Stimulated activated CD8-positive, alpha-beta memory T cell treated with anti-CD3 and anti-CD28 coated beads, Interleukin-12 subunit alpha, Interleukin-12 subunit beta, amount 100 ng/mL, for 1 hour (primary cell): ENCODE data around the gene ZCCHC4.

Experiments used
- DNase-seq: peaks from one replicate; pipeline ENCODE4 v3.0.0-alpha.2; 2020; ENCODE audit warnings: low read depth

The ZCCHC4 gene, protein sequence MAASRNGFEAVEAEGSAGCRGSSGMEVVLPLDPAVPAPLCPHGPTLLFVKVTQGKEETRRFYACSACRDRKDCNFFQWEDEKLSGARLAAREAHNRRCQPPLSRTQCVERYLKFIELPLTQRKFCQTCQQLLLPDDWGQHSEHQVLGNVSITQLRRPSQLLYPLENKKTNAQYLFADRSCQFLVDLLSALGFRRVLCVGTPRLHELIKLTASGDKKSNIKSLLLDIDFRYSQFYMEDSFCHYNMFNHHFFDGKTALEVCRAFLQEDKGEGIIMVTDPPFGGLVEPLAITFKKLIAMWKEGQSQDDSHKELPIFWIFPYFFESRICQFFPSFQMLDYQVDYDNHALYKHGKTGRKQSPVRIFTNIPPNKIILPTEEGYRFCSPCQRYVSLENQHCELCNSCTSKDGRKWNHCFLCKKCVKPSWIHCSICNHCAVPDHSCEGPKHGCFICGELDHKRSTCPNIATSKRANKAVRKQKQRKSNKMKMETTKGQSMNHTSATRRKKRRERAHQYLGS

DNA sequence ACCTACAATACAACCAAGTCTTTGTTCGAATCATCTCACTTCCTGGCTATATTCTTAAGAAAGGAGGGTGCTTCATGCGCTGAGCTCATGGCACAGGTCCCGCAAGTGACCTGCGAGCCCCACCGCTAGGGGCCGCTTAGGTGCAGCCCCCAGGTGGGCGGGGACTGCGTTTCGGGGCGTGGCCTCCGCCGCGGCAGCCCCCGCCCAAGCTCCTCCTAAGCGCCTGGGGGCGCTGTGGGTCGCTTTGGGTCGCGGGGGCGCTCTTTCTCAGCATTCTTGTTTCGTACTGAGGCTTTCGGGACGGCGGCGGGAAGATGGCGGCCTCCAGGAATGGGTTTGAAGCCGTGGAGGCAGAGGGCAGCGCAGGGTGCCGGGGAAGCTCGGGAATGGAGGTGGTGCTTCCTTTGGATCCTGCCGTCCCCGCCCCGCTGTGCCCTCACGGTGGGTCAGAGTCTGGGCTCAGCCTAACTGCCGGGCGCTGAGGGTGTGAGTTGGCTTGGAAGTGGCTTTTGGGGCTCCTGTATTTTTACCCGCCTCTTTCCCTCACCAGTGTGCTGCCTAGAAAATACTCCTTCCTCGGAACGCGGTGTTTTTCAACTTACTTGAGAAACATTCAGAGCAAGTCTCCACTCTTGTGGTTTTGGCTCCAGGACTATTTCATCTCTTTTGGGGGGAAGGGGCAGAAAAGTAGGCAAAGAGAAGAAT, at the start of gene ZCCHC4:
TSS of gene ZCCHC4 (plus strand) at position 279 of the 705 bp plus-strand sequence. CDS start at position 315, 36 bp downstream.
- peak; percentile 79 for DNase-seq

DNA sequence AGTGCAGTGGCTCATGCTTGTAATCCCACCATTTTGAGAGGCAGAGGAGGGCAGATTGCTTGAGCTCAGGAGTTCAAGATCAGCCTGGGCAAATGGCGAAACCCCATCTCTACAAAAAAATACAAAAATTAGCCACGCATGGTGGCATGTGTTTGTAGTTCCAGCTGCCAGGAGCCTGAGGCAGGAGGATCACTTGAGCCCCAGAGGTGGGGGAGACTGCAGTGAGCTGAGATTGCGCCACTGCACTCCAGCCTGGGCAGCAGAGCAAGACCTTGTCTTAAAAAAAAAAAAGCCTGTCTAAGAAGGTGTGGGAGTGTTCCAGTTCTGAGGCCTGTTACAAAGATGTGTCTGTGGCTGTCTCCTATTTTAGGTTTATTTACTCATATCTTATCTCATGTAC, 40.7 kb upstream of the ZCCHC4 start:
- DNase-seq: no peak

DNA sequence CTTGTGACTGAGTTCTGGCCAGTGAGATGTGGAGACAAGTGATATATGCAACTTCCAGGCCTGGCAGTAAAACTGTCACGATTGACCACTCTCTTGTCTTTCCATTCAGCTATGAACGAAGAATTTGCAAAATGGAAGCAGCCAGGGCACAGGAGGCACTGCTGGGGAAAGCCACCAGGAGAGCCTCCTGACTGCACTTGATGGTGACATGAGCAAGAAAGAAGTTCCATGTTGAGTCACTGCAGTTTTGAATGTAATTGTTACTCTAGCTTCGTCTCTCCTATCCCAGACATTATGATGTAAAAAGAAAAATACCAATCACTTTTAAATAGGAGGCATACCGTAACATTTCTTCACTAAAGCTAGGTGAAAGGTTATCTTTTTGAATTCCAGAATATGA, 32.4 kb upstream of the ZCCHC4 start:
- DNase-seq: no peak

DNA sequence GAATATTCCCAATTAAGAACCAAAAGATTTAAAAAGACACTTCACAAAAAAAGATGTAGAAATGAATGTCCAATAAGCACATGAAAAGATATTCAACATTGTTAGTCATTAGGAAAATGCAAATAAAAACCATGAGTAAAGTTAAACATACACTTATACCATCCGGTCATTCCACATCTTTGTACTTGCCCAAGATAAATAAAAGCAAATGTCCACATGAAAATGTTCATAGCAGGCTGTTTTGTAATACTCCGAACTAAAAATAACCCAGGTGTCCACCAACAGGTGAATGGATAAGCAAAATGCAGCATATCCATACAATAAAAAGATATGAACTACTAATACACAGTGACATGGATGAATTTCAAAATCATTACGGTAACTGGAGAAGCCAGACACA, 28.6 kb upstream of the ZCCHC4 start:
- no peak for DNase-seq

DNA sequence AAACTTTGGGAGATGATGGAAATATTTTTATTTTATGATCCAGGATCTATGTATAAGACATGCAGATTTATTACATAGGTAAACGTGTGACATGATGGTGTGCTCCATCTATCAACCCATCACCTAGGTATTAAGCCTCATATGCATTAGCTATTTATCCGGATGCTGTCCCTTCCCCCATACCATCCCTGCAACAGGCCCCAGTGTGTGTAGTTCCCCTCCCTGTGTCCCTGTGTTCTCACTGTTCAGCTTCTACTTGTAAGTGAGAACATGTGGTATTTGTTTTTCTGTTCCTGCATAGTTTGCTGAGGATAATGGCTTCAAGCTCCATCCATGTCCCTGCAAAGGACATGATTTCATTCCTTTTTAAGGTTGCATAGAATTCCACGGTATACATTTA, 28.1 kb upstream of the ZCCHC4 start:
- DNase-seq: no peak

DNA sequence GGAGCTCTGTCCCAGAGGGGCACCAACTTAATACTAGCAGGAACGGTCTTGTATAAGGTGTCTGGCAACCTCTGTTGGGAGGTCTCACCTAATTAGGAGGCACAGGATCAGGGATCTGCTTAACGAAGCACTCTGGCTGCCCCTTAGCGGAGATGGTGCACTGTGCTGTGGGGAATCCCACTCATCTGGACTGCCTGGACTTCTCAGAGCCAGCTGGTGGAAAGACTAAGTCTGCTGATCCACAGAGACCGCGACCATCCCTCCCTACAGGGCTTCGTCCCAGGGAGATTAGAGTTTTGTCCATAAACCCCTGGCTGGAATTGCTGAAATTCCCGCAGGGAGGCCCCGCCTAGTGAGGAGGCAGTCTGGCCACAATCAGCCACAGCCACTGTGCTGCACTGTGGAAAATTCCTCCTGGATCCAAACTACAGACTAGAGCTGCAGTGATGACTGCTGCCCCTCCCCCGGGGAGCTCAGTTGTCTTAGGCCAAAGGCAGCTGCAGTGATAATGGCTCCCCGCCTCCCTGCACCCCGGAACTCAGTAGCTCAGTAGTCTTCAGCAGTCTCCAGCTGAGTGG, 22.0 kb upstream of the ZCCHC4 start:
- no peak for DNase-seq

DNA sequence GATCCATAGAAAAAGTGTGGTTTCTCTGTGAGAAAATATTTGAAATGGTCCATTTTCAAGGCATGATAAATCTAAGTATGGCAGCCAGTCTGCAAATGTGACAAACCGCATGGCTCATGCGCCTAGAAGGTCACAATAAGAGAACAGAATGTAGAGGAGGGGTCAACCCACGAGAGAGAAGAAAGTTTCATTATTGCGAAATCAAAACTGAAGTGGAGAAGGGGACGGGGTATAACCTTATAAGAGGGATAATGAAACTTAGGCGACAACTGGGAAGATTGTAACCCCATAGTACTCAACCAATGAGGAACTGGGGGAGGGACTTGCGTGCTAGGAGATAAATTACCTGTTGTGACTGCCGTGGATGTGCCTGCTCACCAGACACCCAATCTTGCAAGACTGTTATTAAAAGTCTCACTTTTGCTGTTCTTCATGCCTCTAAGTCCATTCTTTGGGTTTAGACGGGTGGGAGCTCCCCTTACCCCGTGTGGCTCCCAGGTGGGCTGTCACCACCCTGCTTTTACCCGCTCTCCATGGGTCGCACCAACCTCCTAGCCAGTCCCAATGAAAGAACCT, 21.3 kb upstream of the ZCCHC4 start:
- no peak for DNase-seq

DNA sequence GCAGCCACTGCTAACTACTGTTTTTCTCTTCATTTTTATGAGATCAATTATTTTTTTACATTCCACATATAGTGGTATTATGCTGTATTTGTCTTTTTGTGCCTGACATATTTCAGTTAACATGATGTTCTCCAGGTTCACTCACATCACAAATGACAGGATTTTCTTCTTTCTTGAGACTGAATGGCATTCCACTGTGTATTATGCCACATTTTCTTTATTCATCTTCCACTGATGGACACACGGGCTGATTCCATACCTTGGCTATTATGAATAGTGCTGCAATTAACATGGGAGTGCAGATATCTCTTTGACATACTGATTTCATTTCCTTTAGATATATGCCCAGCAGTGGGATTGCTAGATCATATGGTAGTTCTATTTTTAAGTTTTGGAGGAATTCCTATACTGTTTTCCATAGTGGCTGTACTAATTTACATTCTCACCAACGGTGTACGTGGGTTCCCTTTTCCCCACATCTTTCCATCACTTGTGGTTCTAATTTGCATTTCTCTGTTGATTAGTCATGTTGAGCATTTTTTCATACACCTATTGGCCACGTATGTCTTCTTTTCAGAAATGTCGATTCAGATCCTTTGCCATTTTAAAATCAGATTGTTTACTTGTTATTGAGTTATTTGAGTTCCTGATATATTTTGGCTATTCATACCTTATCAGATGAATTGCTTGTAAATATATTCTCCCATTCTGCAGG, 14.9 kb upstream of the ZCCHC4 start:
- DNase-seq: no peak

DNA sequence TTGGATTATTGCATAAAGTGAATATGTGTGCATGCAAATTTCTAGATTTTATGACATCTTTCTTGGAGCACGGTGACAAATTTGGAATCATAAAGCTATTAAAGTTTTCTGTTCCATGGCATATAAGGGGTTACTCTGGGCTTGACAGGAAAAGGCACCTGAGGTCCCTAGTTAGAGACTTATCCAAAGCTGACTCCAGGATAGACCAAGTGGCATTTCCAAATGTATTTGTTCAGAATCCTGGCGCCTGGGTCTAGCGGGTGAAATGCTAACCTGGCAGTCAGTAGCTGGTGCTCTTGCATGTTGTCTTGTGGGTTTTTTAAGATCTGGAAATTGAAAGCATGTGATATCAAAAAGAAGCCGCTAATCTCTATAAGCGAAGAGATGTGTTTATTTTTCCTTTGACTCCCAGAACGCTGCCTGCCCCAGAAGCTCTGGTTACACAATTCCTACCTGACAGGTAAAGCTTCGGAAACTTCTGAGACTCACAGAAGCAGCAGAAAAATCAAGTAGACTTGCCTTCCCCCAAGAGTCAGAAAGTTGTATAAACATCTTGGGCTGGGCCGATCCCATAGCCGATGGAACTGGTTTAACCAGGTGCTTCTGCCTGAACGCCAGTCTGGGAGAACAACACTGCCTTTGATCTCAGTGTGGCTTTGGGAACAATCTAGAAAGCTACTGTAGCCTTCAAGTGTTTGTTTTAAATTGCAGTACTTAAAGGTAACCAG, 12.9 kb upstream of the ZCCHC4 start:
- DNase-seq: no peak

DNA sequence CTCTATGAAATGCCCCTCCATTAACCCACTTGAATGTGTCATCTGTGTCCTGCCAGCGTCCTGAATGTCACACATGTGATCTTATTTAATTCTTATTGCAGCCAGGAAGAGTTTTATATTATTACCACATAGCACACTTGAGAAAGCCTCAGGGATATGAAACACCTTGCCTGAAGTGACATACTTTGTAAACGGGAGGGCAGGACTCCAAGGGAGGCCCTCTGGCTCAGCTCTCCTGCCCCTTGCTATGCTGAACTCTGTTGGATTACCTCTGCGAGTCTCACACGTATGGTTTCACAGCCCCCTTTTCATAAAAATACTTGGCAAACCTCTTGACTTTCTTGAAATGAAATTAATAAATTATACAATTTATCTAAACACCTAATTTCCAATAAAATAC, 11.1 kb upstream of the ZCCHC4 start:
- DNase-seq: no peak

DNA sequence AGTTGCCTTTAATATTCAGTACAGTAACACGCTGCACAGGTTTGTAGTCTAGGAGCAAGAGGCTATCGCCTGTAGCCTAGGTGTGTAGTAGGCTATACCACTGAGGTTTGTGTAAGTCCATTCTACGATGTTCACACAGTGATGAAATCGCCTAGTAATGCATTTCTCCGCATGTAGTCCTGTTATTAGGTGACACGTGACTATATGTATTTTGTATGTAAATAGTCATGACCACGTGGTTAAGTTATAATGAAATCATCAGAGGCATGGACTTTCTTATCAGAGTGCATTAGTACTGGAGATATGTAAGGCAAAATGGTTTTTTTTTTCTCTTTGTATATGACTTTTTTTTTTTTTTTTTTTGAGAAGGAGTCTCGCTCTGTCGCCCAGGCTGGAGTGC, 9.9 kb upstream of the ZCCHC4 start:
- DNase-seq: no peak

DNA sequence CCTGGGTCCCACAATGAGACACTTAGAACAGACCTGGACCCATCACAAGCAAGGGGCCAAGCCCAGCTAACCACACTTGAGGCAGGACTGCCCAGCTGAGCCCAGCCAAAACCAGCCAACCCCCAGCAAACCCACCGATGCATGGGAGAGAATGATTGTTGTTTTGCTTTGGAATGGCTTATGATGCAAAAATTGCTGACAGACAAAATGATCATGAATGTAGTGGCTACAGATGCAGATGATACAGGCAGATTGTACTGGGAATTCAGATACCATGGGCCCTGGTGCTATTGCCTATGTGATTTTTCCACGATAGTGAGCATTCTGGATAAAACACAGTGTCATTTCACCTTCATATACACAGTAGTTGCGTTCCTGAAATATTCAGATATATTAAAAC, 9.0 kb upstream of the ZCCHC4 start:
- no peak for DNase-seq

DNA sequence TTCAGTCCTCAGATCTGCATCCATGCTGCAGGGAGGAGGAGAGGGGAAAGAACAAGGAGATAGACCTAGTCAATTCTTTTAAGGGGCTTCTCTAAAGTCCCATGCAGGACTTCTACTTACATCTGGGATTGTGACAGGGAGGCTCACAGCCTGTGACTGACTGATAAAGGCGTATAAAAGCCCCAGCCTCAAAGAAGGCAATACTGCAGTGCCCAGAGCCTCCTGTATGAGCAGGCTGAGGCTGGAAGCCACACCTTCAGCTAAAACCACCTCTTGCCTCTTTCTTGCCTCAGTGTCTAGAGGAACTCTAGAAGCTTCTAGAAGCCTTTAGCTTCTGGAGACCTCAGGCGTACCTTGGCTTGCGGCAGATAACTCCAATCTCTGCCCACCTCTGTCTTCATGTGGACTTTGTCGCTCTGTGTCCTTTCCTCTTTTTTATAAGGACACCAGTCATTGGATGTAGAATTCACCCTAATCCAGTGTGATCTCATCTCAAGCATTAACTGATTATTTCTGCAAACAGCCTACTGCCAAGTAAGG, 6.0 kb upstream of the ZCCHC4 start:
- DNase-seq: no peak

DNA sequence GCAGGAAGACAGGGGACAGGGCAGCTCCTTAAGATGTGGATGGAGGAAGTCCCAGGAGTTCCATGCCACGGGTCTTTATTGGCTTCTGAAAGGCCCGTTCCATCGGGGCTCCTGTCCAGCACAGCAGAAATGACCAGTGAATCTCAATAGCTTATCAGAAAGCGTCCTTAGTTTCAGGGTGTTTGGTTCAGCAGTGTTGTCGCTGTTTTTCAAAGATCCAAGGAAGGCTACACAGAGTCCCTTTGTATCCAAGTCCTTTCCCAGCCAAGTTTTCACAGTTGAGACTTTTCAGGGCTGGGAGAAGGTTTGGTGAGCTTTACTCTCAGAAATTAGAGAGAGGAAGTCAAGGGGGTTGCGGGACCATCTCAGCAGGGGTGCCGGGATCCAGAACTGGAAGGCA, 5.0 kb upstream of the ZCCHC4 start:
- DNase-seq: no peak

DNA sequence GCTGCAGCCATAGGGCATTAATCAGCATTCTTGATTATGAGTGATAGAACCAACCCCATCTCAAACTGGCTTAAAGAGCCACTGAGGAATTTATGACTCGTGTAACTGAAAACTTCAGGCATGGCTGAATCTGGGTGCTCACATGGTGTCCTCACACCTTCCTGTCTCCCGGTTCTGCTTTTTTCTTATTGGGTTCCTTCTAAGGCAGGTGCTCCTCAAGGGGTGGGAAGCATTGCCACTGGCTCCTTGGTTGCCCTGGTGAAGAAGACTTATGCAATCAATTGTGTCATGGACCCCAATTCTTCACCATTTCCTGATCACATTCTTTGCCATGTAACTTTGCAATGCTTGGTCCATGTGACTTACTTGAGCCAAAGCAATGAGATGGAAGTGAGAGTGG, 4.3 kb upstream of the ZCCHC4 start:
- DNase-seq: no peak

DNA sequence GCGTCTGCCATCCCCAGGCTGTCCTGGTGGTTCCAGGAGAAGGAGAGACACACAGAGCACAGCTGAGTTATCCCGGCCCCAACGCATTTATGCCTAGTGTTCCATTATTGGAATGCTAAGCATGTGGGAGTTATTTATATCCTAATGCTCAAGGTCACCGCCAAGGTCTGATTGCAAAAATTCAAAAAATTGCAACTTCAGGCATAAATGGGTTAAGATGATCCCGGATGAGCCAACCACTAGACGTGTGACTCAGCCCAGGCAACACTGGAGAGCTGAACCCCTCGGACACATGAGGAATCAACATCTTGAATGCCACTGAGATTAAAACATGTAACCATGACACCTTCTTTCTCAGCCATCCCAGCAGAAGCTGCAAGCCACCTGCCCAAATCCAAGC, 3.8 kb upstream of the ZCCHC4 start:
- no peak for DNase-seq

DNA sequence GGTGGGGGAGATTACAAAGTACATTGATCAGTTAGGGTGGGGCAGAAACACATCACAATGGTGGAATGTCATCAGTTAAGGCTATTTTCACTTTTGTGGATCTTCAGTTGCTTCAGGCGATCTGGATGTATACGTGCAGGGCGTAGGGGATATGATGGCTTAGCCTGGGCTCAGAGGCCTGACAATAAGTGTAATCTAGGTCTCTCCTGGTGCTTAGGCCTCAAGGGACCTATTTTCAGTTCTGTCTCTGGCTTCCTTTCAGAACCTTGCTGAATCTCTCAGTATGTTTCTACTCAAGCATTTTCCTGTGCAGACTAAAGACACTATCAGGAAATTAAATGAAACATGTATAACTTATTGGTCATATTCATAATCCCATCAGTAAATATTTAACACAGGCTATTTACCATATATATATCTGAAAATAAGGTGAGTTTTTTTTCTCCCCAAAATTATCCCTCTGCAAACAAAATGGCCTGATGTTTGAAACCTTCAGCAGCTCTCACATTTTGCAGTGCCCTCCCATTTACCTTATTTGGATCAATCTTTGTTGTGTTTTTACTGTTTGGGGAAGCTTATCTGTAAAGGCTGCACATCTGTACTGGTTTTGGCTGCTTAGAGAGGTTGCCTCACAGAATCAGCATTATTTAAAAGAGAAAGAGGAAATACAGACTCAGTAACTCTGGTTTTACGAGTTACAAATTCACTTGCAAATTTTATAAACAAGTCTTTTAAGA, 2.3 kb upstream of the ZCCHC4 start:
- no peak for DNase-seq

DNA sequence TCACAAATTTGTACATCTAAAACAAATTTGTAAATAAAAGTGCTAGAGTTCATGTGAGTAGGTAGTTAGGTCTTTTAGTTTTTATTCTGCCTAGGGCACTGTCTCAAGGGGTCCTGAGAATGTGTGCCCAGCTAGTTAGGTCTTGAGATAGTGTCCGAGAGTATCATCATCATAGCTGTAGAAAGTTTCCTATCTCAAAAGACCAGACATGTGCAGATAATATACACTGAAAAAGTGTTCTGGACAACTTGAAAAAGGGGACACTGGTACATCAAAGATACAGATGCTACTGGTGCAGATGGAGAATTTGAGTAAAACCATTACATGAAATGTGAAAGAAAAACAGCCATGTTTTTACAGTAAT, 1.8 kb upstream of the ZCCHC4 start:
- no peak for DNase-seq

DNA sequence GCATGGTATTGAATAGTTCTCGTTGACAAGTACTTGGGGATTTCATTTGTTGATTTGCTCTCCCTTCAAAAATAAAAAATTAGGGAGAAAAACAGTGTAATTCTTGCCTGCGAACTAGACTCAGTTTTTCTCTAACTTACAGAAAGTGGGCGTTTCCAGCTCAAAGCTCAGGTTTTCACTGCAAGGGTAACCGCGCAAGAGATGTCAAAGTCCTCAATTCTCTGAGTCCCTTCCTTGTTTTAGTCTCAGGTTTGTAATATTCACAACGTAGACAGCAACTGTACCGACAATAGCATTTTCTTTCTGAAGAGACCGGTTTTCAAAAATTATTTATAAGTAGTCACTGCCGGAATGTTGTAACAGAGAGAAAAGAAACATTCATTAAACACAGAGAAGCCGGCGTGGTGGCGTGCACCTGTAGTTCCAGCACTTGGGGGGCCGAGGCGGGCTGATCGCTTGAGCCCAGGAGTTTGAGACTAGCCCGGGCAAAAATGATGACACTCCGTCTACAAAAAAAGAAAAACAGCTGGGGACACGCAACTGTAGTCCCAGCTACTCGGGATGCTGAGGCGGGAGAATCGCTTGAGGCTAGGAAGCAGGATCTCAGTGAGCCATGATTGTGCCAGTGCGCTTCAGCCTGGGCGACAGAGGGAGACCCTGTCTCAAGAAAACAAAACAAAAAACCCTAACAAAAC, 774 bp downstream of the ZCCHC4 start:
- no peak for DNase-seq

DNA sequence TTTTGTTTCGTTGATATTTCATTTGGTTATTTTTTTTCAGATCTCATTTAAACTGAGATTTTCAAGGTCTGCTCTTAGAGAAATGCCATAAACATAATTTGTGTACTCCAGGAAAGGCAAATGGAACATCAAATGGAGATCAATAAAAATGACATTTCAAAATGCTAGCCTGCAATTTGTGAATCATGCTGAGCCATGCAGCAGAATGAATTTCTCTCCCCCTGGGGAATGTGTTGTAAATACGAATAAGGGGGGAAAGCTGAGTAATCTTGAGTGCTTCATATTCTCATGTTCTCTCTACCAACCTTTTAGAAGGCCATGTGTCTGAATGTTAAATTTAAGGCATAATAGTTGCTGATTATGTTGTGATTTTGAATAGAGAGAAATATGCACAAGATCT, 7.8 kb downstream of the ZCCHC4 start:
- no peak for DNase-seq
